Measurements from ENCODE around the gene PUM1.

- TF ChIP-seq CTCF (IDR thresholded peaks at IDR 0.05) (no peak), POLR2A (IDR thresholded peaks at IDR 0.05) (no peak)
Measured at GRCh38 chr1:31105646-31106045, 40.1 kb upstream of the PUM1 start.

All from right lobe of liver (tissue), 4 donors.